K562 (cell line): ENCODE results near the gene NDUFS8. TPM values are rescaled to one million over a fixed set of nuclear protein-coding genes. Genes with fewer than 3 reads are reported as not detected.
A peak's percentile ranks its signal among the peaks of the same experiment; 100 is the strongest.

ENCODE experiments used
- CBFA2T3 ChIP-seq: fragments of 450-650 bp; IDR thresholded peaks from 2 replicates; pipeline ENCODE4 v1.6.1; 2017
- FOS ChIP-seq: IDR thresholded peaks from 3 replicates; pipeline ENCODE4 v1.6.1; 2011; ENCODE audit not compliant: insufficient read length; ENCODE audit errors: extremely low read depth
- FOSL1 ChIP-seq: fragments of 200-800 bp; sonication (Bioruptor generic); conservative IDR thresholded peaks from 2 replicates; pipeline ENCODE4 v1.6.1; 2016; ENCODE audit warnings: missing genetic modification characterization, missing compliant biosample characterization
- KDM5B ChIP-seq: fragments of 200-600 bp; sonication (generic); IDR thresholded peaks from 2 replicates; pipeline ENCODE4 v1.6.1; 2012; ENCODE audit warnings: low read depth, mild to moderate bottlenecking, moderate library complexity, low read length, control low read depth, inconsistent platforms; ENCODE audit not compliant: insufficient replicate concordance
- MYC ChIP-seq, 2 experiments: fragments of 250-450 bp in 1 of 2; sonication (Bioruptor Pico) in 1 of 2; IDR thresholded peaks; 2 replicates each; pipeline versions ENCODE4 v1.5.1 to v1.6.1; 2012 to 2021; ENCODE audit warnings: low read depth in 2 of 2, borderline replicate concordance in 1 of 2, improper control_type of control experiment in 1 of 2, low read length in 1 of 2, mild to moderate bottlenecking in 1 of 2, moderate library complexity in 1 of 2
- NCOA1 ChIP-seq: fragments of 450-650 bp; IDR thresholded peaks from 2 replicates; pipeline ENCODE4 v1.6.1; 2016; ENCODE audit warnings: low read depth
- NR2C1 ChIP-seq, 2 experiments: fragments of 450-650 bp; IDR thresholded peaks; 2 replicates each; pipeline ENCODE4 v1.6.1; 2017; ENCODE audit warnings: mild to moderate bottlenecking in 2 of 2, antibody characterized with exemption in 1 of 2, inconsistent platforms in 1 of 2, missing compliant biosample characterization in 1 of 2, missing genetic modification characterization in 1 of 2
- NUFIP1 ChIP-seq: fragments of 450-650 bp; IDR thresholded peaks from 2 replicates; pipeline ENCODE4 v1.6.1; 2018; ENCODE audit not compliant: partially characterized antibody
- POLR2H ChIP-seq: IDR thresholded peaks from 2 replicates; pipeline ENCODE4 v1.6.1; 2016; ENCODE audit warnings: missing genetic modification characterization, low read depth, mild to moderate bottlenecking, control low read depth, missing compliant biosample characterization, moderate library complexity
- RB1 ChIP-seq: fragments of 450-650 bp; IDR thresholded peaks from 2 replicates; pipeline ENCODE4 v1.6.1; 2017; ENCODE audit warnings: low read depth, mild to moderate bottlenecking
- RNF2 ChIP-seq: sonication (generic); IDR thresholded peaks from 2 replicates; pipeline ENCODE4 v1.6.1; 2016
- SAP30 ChIP-seq: fragments of 200-600 bp; sonication (generic); IDR thresholded peaks from 2 replicates; pipeline ENCODE4 v1.6.1; 2012; ENCODE audit warnings: borderline replicate concordance, low read depth, mild to moderate bottlenecking, moderate library complexity, low read length, control low read depth, inconsistent platforms; ENCODE audit not compliant: insufficient read depth, poor library complexity, severe bottlenecking
- ZBTB17 ChIP-seq: fragments of 450-650 bp; formaldehyde crosslinking; IDR thresholded peaks from 2 replicates; pipeline ENCODE4 v1.4.0; 2020; ENCODE audit warnings: mild to moderate bottlenecking
- ZNF696 ChIP-seq: fragments of 250-450 bp; sonication (Bioruptor Pico); conservative IDR thresholded peaks from 2 replicates; pipeline ENCODE4 v1.4.0; 2020; ENCODE audit warnings: mild to moderate bottlenecking, moderate library complexity
- polyA plus RNA-seq, 8 experiments: library from polyadenylated mRNA; depleted of rRNA in 4 of 8; stranded (reverse) in 5 of 8; unstranded in 3 of 8; fragments of >200 nt; fragmentation: Nextera tagmentation in 2 of 8; fragmentation: Illumina TruSeq in 1 of 8; extraction: Ambion mirVana in 2 of 8; extraction: Trizol in 1 of 8; gene quantifications; 2 replicates each; pipeline versions ENCODE4 v1.2.1 to v1.2.3, GENCODE V29; 2011 to 2014; ENCODE audit warnings: inconsistent platforms in 1 of 8, missing spikeins in 1 of 8
- total RNA-seq, 7 experiments: library from RNA; depleted of rRNA in 6 of 7; stranded (reverse); fragments of >200 nt in 6 of 7; fragmentation: Illumina TruSeq in 2 of 7; extraction: Trizol in 2 of 7; gene quantifications; 2 replicates each; pipeline versions ENCODE4 v1.2.1 to v1.2.3, GENCODE V29; 2011 to 2021; ENCODE audit warnings: low replicate concordance in 1 of 7
- TF ChIP-seq, protein P1 (sequence below): IDR thresholded peaks from 2 replicates; pipeline ENCODE4 v1.6.1; 2014; ENCODE audit warnings: antibody characterized with exemption
- TF ChIP-seq, protein P2 (sequence below): fragments of 450-650 bp; formaldehyde crosslinking; IDR thresholded peaks from 2 replicates; pipeline ENCODE4 v1.4.0; 2022; ENCODE audit warnings: missing genetic modification characterization

NDUFS8 gene
- total and polyA plus RNA-seq, 9 of the 15 experiments (the other 6 are each of a cell fraction or from before 2014, with no cell fraction given): 36.5 to 351 (median 101) TPM

DNA sequence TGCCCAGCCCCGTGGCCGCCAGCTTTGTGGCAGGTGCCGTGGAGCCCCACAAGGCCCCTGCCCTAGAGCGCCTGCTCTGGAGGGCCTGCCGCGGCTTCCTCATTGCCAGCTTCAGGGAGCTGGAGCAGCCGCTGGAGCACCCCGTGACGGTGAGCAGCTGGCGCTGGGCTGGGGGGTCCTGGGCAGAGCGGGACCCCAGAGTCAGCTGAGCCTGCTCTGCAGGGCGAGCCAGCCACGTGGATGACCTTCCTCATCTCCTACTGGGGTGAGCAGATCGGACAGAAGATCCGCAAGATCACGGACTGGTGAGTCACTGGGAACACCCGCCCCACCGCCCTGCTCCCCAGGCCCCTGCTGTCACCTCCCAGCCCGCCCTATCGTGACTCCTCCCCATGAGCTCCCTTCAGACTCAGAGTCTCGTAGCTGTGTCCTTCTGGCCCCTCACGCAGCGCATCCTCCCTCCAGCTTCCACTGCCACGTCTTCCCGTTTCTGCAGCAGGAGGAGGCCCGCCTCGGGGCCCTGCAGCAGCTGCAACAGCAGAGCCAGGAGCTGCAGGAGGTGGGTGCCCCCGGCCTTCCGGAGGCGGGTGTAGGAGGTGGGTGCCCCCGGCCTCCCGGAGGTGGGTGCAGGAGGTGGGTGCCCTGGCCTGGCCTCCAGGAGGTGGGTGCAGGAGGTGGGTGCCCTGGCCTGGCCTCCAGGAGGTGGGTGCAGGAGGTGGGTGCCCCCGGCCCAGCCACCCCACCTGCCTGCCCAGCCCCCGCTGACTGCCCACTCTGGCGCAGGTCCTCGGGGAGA lies 13.1 kb downstream of the NDUFS8 start (continued):
- peak; percentile 92 for TF ChIP-seq MYC (IDR thresholded peaks at IDR 0.05; ENCODE audit: low read depth, low read length)
- TF ChIP-seq MYC (CRISPR knock-in tag; IDR thresholded peaks at IDR 0.05; ENCODE audit: borderline replicate concordance, low read depth): peak; percentile 84; the same call in 1 of the 2 replicates
- TF ChIP-seq RNF2: peak; percentile 17; the same call in 1 of the 2 replicates
- peak; percentile 60 for TF ChIP-seq FOS
- TF ChIP-seq KDM5B: peak; percentile 37
- peak; percentile 18; the same call in 1 of the 2 replicates for TF ChIP-seq NCOA1
- no peak for TF ChIP-seq CBFA2T3
- TF ChIP-seq RB1: peak; percentile 57; the same call in 1 of the 2 replicates
- TF ChIP-seq NUFIP1: no peak
- TF ChIP-seq ZNF696: no peak
- TF ChIP-seq POLR2H (tag): no peak
- TF ChIP-seq ZBTB17 (CRISPR knock-in tag): no peak
- TF ChIP-seq, protein P1, sequence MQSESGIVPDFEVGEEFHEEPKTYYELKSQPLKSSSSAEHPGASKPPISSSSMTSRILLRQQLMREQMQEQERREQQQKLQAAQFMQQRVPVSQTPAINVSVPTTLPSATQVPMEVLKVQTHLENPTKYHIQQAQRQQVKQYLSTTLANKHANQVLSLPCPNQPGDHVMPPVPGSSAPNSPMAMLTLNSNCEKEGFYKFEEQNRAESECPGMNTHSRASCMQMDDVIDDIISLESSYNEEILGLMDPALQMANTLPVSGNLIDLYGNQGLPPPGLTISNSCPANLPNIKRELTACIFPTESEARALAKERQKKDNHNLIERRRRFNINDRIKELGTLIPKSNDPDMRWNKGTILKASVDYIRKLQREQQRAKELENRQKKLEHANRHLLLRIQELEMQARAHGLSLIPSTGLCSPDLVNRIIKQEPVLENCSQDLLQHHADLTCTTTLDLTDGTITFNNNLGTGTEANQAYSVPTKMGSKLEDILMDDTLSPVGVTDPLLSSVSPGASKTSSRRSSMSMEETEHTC: peak; percentile 94
- peak; percentile 97 for TF ChIP-seq FOSL1 (tag)
- TF ChIP-seq SAP30: peak; percentile 56
- peak; percentile 63 for TF ChIP-seq NR2C1 (IDR thresholded peaks at IDR 0.05)
- peak; percentile 36 for TF ChIP-seq NR2C1 (tag; IDR thresholded peaks at IDR 0.05)
- TF ChIP-seq, protein P2, sequence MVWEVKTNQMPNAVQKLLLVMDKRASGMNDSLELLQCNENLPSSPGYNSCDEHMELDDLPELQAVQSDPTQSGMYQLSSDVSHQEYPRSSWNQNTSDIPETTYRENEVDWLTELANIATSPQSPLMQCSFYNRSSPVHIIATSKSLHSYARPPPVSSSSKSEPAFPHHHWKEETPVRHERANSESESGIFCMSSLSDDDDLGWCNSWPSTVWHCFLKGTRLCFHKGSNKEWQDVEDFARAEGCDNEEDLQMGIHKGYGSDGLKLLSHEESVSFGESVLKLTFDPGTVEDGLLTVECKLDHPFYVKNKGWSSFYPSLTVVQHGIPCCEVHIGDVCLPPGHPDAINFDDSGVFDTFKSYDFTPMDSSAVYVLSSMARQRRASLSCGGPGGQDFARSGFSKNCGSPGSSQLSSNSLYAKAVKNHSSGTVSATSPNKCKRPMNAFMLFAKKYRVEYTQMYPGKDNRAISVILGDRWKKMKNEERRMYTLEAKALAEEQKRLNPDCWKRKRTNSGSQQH (CRISPR knock-in tag): no peak
